Measurements from ENCODE around the gene PHYKPL. TPM values are rescaled to one million over a fixed set of nuclear protein-coding genes. Genes with fewer than 3 reads are reported as not detected.

The PHYKPL gene
- total RNA-seq, 1 donor from 2014 or later, result 29.2 TPM

DNA sequence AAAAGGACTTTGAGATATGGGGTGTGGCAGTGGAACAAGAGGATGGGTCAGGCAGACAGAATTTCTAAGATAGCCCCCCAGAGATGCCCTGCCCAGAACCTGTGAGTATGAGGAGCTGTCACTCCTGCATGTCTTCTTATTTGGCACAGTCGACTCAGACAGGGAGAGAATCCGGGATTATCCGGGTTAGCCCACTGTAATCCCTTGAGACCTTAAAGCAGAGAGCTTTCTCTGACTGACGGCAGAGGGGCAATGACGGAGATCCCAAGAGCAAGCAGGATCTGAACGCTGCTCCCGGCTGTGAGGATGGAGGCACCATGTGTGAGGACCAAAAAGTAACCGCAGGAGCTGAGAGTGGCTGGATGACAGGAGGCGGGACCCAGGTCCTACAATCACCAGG, 70.1 kb downstream of the PHYKPL start:
- DNase-seq (ENCODE audit: low read depth) (no peak), FAIRE-seq (no peak)
- no peaks in the 10 kb centered on the region for H3K36me3 ChIP-seq (ENCODE audit: control insufficient read depth, insufficient read depth, low read length)
- TF ChIP-seq, protein P1, sequence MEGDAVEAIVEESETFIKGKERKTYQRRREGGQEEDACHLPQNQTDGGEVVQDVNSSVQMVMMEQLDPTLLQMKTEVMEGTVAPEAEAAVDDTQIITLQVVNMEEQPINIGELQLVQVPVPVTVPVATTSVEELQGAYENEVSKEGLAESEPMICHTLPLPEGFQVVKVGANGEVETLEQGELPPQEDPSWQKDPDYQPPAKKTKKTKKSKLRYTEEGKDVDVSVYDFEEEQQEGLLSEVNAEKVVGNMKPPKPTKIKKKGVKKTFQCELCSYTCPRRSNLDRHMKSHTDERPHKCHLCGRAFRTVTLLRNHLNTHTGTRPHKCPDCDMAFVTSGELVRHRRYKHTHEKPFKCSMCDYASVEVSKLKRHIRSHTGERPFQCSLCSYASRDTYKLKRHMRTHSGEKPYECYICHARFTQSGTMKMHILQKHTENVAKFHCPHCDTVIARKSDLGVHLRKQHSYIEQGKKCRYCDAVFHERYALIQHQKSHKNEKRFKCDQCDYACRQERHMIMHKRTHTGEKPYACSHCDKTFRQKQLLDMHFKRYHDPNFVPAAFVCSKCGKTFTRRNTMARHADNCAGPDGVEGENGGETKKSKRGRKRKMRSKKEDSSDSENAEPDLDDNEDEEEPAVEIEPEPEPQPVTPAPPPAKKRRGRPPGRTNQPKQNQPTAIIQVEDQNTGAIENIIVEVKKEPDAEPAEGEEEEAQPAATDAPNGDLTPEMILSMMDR (IDR thresholded peaks at IDR 0.05; ENCODE audit: insufficient read depth, low read length, severe bottlenecking), result no peak
- H3K4me3 ChIP-seq (ENCODE audit: low read depth, low read length), result no peak overlapping the region
- H3K27me3 ChIP-seq (ENCODE audit: control insufficient read depth, insufficient read depth, low read length), result peaks cover 15% of the 10 kb centered on the region

DNA sequence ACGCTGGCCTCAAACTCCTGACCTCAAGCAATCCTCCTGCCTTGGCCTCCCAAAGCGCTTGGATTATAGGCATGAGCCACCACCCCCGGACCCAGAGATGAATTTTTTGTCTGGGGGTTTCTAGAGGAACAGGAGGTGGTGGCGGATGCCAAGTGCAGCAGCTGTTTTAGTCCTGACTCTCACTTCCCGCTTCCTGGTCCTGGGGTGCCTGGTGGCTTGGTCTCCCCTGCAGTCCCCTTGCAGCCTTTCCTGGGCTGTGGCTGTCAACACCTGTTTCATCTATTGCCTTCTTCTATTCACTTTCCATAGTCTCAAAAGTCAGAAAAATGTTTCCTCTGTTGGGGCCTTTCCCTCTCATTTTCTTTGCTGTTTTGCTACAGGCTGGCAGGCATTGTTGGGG, 72.4 kb downstream of the PHYKPL start:
- TF ChIP-seq, protein P1 (IDR thresholded peaks at IDR 0.05; ENCODE audit: insufficient read depth, low read length, severe bottlenecking), result no peak
- DNase-seq (ENCODE audit: low read depth) (no peak), FAIRE-seq (no peak)
- no peaks in the 10 kb centered on the region for H3K36me3 ChIP-seq (ENCODE audit: control insufficient read depth, insufficient read depth, low read length)
- H3K27me3 ChIP-seq (ENCODE audit: control insufficient read depth, insufficient read depth, low read length), result peaks cover 10% of the 10 kb centered on the region
- no peak overlapping the region for H3K4me3 ChIP-seq (ENCODE audit: low read depth, low read length)

Other genes with a start within 250 kb of the PHYKPL start
- gene PROP1, start 236.6 kb downstream of the PHYKPL start, total RNA-seq, result not detected in 2 replicates
- 4.1 and 4.5 TPM in 2 replicates for gene N4BP3, start 119.3 kb downstream of the PHYKPL start, total RNA-seq
- 42.9 and 46.5 TPM in 2 replicates for gene RMND5B, start 101.8 kb downstream of the PHYKPL start, total RNA-seq
- 133 and 161 TPM in 2 replicates for gene NHP2, start 78.9 kb downstream of the PHYKPL start, total RNA-seq
- not detected in 2 replicates for gene GMCL2, start 45.4 kb downstream of the PHYKPL start, total RNA-seq
- gene HNRNPAB, start 28.3 kb downstream of the PHYKPL start, total RNA-seq, result 67.4 and 71.3 TPM in 2 replicates